Thoracic aorta (tissue), 2 donors: ENCODE results near the gene DNM1. TPM values are rescaled to one million over a fixed set of nuclear protein-coding genes. Genes with fewer than 3 reads are reported as not detected.

Experiments used
- ATAC-seq: fragments of 150-250 bp; one replicate; pipeline ENCODE4 v1.8.0; 2017; ENCODE audit warnings: low read depth; ENCODE audit not compliant: insufficient number of reproducible peaks, low FRiP score
- DNase-seq: peaks from one replicate; pipeline ENCODE4 v3.0.0-alpha.2; 2020; ENCODE audit warnings: low spot score
- H3K27ac ChIP-seq, 2 donors: fragments of 200-600 bp; sonication (generic); 1 replicate in 1 of 2; 2 replicates in 1 of 2; pipeline ENCODE4 v1.5.1; 2016; ENCODE audit warnings: mild to moderate bottlenecking in 2 of 2, moderate library complexity in 2 of 2
- H3K27me3 ChIP-seq: fragments of 200-600 bp; sonication (generic); replicated peaks from 2 replicates; pipeline ENCODE4 v1.6.0; 2016; ENCODE audit warnings: mild to moderate bottlenecking; ENCODE audit not compliant: insufficient read depth
- H3K36me3 ChIP-seq: fragments of 200-600 bp; sonication (generic); one replicate; pipeline ENCODE4 v1.5.1; 2016
- H3K4me1 ChIP-seq, 2 donors: fragments of 200-600 bp; sonication (generic); 1 replicate in 1 of 2; 2 replicates in 1 of 2; pipeline versions ENCODE4 v1.5.1 to v1.6.0; 2016; ENCODE audit warnings: low read depth in 2 of 2, mild to moderate bottlenecking in 1 of 2; ENCODE audit not compliant: control insufficient read depth in 1 of 2
- H3K4me3 ChIP-seq: fragments of 200-600 bp; sonication (generic); 2 replicates; pipeline ENCODE4 v1.5.1; 2016; ENCODE audit warnings: mild to moderate bottlenecking
- H3K9me3 ChIP-seq: fragments of 200-600 bp; sonication (generic); 2 replicates; pipeline ENCODE4 v1.5.1; 2016
- CTCF ChIP-seq: fragments of 200-600 bp; sonication (generic); IDR thresholded peaks from one replicate; pipeline ENCODE4 v1.5.1; 2019; ENCODE audit warnings: antibody characterized with exemption
- total RNA-seq, 2 donors: library from RNA; depleted of rRNA; stranded (reverse); fragments of >200 nt; gene quantifications; one replicate each; pipeline versions ENCODE4 v1.1.0 to v1.2.3, GENCODE V29; 2016

The DNM1 gene
- total RNA-seq, 2 donors from 2014 or later: 7.2 to 9.7 TPM

- Histone ChIP-seq H3K27me3 (no peaks in the 10 kb centered on the region), H3K9me3 (no peaks in the 10 kb centered on the region), H3K36me3 (no peaks in the 10 kb centered on the region), H3K27ac (no peak overlapping the region), H3K4me3 (no peak overlapping the region), H3K4me1 (peaks cover 0 to 13% of the 10 kb centered on the region in 2 donors)
- no peak for DNase-seq
- no peak for ATAC-seq
- TF ChIP-seq CTCF: no peak
Measured at GRCh38 chr9:128214571-128215490, 11.7 kb downstream of the DNM1 start.

GRCh38 chr9:128215491-128216409 is 12.6 kb downstream of the DNM1 start:
- Histone ChIP-seq H3K27ac (no peak overlapping the region), H3K9me3 (no peaks in the 10 kb centered on the region), H3K4me1 (peaks cover 0 to 13% of the 10 kb centered on the region in 2 donors), H3K36me3 (no peaks in the 10 kb centered on the region), H3K27me3 (no peaks in the 10 kb centered on the region), H3K4me3 (no peak overlapping the region)
- DNase-seq (no peak), ATAC-seq (no peak)
- TF ChIP-seq CTCF: no peak

GRCh38 chr9:128216781-128217553 is 13.8 kb downstream of the DNM1 start:
- DNase-seq (no peak), ATAC-seq (no peak)
- no peak overlapping the region for H3K4me3 ChIP-seq
- no peak overlapping the region for H3K27ac ChIP-seq
- peaks cover 0 to 13% of the 10 kb centered on the region in 2 donors for H3K4me1 ChIP-seq
- H3K9me3 ChIP-seq: no peaks in the 10 kb centered on the region
- TF ChIP-seq CTCF: no peak
- no peaks in the 10 kb centered on the region for H3K27me3 ChIP-seq
- H3K36me3 ChIP-seq: no peaks in the 10 kb centered on the region

- no peak for TF ChIP-seq CTCF
- ATAC-seq (no peak), DNase-seq (no peak)
Measured at GRCh38 chr9:128218172-128218517, 15.0 kb downstream of the DNM1 start.

More at GRCh38 chr9:128218172-128218517, 15.0 kb downstream of the DNM1 start:
- Histone ChIP-seq H3K4me1 (peaks cover 0 to 13% of the 10 kb centered on the region in 2 donors), H3K27me3 (no peaks in the 10 kb centered on the region), H3K36me3 (no peaks in the 10 kb centered on the region), H3K27ac (no peak overlapping the region), H3K4me3 (peak overlapping the region; percentile 65), H3K9me3 (no peaks in the 10 kb centered on the region)
